ENCODE results near the gene ZC3H6.
"Not testable (repeated sequence)": the region's sequence is repeated elsewhere in the genome, so short reads cannot be mapped to it uniquely, and the experiment has no call there.

The ZC3H6 gene

DNA sequence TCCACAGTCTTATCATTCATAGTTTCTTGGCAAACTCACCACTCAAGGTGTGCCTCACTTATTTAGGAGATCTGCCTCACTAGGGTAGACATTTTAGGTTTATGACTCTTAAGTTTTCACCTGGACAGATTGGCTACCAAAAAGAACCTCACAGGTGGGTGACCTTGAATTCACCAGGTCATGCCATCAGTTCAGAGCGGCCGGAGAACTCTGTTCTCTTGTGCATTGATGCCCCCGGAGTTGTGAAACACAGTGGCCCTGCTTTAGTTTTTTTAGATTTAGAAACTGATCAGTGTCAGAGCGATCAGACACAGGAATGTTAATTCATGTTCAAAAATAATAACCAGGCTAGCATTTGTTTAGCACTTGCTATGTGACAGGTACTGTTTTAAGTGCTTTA, 6.7 kb downstream of the ZC3H6 start:
- not testable (repeated sequence) for DNase-seq

DNA sequence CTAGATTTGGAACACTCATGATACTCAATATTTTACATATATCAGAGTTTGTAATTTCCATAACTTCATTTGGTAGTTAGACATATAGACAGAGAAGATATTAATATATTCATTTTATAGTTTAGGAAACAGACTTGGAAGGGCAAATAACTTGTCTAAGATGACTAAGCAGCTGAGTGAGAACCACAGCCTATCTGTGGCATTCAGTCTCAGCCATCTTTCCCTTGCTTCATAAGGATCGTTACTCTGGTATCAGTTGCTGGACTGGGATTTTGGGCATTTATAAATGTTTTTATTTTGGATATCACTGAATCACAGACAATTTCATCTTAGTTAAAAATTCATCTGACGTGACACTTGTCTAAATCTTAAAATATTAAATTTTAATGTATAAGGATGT, 8.1 kb downstream of the ZC3H6 start:
- not testable (repeated sequence) for DNase-seq

DNA sequence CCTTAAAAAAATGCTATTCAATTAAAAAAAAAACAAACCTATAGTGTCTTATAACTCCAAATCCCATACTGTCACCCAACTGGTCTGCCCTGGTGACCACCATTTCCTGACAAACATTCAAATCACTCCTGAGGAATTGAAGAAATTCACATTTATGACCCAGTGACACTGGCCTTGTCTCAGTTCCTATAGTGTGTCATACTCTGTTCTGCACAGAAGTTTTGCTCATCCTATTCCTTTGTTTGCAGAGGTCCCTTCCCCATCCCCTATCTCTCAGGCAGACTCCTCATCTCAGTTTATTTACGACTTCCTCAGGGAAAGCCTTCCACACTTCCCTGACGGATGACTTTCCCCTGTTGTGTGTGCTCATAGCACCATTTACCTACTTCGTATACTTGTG, 14.7 kb downstream of the ZC3H6 start:
- DNase-seq, result no peak

DNA sequence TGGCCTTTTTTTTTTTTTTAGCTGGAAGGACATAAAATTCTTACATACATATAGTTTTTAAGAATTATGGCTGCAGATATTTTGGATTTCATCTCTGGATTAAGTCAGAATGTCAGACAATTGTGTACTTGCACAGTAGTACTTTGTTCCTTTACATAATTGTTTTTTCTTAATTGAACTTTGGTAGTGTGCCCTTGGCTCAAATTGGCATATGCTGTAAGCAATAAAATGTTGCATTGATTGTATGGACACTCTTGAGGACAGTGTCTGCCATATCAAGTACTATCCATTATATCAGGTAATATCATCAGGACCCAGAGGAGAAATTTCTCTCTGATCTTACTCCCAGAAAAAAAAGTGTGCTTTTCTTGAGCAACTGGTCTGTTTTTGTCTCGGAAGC, 15.3 kb downstream of the ZC3H6 start:
- no peak for DNase-seq

DNA sequence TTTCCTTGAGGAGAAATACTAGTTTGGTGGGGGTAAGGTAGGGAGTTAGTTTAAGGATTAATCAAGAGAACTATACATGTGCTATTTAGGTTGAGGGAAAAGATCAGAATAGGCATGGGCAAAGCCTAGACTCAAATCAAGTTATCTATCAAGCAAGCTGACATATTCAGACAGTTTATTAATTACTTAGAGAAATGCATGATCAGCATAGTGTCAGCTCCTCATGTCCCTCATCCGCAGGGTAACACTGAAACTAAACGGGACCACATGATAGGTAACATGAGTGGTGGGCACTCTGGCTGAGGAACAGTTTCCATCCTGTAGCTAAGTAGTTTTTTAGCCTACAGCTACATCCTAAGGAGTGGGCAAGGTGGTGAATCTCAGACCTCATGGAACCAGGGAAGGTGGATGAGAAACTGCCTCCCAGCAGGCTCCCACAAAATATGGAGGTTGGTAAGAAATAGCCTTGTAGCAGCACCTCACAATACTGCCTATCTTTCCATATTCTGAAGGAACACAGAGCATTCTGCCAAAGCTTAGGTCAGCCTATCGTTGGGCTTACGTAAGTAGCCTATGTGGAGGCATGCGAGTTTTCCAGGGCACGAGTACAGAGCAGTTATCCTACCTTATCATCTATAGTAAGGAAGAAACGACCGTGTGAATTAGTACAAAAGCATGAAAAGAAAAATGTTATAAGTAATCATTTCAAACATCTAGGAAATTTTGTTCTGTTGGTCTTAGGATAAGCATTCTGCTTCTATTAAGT, 18.4 kb downstream of the ZC3H6 start:
- DNase-seq, result no peak

DNA sequence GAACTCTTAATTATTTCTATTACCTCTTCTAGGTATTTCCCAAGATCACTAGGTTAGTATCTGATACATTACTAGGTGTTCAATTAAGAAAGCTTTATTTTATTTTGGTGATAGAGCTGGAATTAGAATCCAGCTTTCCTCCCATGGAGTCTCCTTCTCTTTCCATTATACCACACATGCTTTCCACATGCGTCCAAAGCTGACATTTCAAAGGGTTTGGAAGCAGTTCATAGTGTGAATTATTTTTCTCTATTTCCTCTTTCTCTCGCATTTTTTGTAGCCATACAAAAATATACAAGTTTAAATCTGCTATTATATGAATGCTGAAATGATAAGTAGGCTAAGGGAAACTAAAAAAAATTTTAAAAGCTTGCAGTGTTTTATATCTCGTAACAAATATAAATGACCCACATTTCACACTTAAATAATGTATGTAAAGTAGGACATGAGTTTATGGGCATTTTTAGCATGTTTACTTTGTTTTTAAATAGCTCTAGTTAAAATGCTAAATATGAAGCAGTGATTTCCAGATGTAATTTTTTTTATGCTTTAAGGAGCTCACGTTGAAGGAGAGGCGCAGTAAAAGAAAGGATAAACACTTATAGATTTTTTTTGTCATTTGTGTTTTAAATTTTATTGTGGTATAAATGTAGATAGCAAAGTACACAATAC, 20.1 kb downstream of the ZC3H6 start:
- DNase-seq, result no peak

DNA sequence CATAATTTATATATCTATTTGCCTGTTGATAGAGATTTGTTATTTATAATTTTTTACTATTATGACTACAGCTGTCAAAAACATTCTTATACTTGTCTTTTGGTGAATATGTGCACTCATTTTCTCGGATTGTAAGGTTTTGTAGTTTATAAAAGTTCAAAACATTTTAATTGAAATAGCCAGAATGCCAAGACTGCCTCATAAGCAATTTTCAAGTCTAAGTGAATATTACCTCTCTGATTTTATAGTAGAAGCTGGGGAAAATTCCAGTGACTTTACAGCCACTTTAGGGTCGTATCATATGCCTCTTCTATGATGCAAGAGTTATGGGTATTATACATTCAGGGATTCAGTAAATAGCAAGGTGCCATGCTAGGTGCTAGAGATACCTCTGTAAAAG, 21.0 kb downstream of the ZC3H6 start:
- no peak for DNase-seq

DNA sequence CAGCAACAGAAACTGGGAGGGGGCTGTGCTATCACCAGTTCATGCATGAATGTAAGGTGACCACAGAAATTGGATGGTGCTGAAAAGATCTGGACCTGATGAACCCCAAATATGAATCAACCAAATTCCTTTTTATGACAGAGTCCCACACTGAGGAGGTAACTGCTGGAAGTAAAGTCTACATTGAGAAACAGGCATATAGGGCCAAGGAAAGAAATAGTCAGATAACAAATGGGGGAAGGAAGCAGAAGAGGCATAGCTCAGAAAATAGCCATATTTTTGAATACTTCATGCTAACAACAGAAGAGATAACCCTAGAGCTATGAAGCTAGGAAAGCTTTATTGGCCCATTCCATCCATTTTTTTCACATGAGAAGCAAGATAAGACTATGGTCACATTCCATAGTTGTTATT, 25.8 kb downstream of the ZC3H6 start:
- DNase-seq, result no peak

DNA sequence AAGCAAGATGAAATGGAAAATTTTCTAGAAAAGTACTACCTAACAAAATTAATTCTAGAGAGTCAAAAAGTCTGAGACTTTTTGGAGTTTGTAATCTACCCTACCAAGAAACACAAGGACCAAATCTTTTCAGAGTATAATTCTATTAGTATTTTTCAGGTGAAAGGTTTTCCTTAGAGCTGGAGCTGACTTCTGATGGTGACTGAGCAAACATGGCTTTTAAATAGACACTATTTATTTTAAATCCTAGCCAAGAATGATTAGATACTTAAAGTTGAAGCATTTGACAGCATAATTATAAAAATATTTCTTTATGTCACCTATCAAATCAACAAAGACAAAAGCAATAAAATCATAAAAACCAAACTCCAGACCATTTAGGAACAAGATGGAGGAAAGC, 26.6 kb downstream of the ZC3H6 start:
- no peak for DNase-seq

DNA sequence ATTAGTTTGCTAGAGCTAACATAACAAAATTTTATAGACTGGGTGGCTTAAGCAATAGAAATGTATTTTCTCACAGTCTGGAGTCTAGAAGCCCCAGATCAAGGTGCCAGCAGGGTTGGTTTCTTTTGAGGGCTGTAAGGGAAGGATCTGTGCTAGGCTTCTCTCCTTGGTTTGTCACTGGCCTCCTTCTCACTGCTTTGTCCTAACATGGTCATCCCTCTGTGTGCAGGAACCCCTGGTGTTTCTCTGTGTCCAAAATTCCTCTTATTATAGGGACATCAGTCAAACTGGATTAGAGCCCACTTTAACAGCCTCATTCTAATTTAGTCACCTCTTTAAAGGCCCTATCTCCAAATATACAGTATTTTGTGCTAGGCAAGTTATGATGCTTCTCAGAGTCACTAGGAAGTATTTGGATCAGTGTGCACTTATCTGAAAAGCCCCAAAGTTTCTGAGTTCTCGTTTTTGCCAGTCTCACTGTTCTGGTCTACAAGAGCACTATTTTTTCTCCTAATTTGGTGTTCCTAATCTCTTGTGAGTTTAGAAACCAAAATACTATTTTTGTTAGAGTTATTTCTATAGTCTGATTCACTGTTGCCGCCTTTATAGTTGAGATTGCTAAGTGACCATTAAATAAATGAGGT, 29.0 kb downstream of the ZC3H6 start:
- DNase-seq, result no peak

DNA sequence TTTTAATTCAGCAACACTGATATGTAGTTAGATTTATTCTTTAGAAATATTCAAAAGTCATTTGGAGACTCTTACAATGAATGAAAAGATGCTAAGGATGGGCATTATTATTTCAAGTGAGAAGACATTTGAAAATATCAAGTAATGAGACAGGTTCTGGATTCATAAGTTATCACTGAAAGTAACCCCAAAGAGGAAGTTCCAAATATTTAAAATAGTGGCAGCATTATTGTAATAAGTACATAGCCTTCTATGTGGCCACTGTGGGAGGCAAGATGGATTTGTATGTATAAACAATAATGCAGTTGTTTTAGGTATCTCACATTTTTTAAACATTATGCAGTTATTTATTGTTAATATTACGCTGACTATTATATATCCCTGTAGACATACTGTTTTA, 29.7 kb downstream of the ZC3H6 start:
- DNase-seq, result no peak

DNA sequence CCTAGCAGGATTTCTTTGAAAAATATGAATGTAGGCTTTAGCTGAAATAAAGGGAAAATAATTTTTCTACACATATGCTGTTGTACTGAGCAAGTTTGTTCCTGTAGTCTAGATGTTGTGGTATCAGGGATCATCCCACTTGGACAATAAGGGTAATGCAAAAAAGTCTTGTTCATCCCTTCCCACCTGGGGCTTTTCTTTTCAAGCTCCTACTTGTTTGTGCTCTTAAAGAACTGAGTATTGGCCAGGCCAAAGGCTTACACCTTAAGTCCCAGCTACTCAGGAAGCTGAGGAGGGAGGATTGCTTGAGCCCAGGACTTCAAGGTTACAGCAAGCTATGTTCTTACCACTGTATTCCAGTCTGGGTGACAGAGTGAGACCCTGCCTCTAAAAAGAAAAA, 35.5 kb downstream of the ZC3H6 start:
- no peak for DNase-seq

DNA sequence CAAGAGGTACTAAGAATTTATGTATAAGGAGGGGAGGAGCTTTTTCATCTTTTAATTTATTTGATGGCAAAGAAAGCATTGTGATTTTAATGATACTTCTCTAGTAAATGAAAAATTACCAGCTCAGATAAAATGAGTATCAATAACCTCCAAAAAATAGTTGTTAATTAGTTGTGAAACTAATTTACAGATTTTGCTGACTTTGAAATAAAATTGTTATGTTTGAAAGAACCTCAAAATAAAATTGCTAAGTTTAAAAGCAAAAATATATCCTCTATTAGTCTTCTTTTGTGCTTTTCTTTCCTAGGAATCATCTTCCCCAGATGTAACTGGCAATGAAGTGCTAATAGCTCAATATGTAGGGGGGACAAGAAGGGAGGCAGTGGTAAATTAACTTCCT, 36.5 kb downstream of the ZC3H6 start:
- DNase-seq, result no peak

DNA sequence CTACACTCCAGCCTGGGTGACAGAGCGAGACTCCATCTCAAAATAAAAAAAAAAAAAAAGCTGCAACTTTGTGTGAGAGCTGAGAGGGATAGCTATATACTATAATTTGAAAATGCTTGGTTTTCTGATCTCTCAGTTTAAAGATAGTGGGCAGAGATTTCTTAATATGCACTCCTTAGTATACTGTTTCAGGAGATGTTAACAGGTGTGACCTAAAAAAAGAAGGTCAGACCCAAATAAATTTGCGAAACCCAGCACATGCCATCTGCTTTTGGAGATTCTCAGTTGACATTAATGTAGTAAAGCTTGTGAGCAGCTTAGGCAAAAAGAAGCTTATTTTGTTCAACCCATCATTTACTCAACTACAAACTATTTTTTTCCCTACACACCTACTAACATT, 37.4 kb downstream of the ZC3H6 start:
- DNase-seq, result no peak

DNA sequence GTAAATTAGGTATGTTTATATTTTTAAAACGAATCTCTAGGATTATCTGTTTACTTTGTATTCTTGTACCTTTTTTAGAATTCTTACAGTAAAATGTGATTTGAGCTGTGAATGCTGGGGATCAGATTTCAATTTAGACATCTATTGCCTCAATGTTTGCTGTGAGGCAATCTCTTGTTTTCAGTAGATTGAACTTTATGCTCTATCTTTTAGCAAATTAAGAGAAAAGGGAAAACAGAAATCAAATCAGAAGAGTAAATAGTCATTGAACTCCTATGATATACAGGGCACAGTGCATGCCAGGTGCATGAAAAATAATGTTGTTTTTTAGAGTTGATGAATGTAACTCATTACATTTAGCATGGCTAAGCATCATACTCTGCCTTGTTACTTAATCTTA, 39.5 kb downstream of the ZC3H6 start:
- DNase-seq, result no peak

DNA sequence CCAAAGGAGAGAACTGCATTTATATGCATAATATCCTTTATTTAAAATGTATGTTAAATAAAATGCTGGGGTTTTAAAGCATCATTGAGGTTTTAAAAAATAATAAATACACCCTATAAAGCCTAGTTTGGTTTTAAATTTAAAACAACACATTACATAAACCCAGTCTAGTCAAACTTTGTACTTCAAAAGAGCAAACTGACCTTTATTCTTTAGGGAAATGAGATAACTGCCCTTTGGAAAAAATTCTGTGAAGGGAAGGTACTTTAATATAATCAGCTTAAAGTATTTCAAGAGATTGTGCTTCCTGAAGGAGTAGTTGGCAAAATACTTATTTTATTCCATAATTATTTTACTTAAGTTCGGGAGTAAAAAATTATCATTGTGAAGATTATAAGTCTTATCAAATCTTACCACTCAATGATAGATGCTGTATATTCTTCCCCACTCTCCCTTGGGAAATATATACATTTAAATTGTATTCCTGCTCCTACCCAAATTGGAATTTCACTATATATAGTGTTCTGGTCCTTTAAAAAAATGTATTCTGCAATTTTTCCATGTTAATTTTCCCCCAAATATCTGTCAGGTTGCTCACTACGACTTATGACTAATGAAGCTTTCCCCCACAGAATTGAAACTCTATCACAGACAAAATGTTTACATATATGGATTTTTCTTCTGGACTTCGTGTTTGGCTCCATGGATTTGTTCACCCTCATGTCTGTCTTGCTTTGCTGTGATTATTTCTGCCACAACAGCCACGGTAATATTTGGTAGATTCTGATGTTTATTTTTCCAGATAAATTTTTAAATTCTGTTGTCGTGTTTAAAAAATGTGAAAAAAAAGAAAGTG, 42.1 kb downstream of the ZC3H6 start:
- no peak for DNase-seq

DNA sequence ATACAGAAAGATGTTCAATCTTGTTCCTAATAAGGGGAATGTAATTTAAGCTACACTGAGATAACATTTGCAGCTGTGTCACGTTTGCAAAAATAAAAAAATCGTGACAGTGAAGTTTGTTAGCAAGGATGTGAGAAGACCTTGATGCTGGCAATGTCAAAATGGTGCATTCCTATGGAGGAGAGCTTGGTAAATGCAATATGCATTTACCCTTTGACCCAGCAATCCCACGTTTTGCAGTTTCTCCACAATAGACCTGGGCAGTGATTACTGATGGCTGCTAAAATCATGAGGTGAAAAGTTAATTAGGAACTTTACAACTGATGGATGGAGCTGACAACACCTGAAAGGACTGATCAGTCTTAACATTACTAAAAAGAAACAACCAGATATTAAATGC, 43.1 kb downstream of the ZC3H6 start:
- DNase-seq, result no peak

DNA sequence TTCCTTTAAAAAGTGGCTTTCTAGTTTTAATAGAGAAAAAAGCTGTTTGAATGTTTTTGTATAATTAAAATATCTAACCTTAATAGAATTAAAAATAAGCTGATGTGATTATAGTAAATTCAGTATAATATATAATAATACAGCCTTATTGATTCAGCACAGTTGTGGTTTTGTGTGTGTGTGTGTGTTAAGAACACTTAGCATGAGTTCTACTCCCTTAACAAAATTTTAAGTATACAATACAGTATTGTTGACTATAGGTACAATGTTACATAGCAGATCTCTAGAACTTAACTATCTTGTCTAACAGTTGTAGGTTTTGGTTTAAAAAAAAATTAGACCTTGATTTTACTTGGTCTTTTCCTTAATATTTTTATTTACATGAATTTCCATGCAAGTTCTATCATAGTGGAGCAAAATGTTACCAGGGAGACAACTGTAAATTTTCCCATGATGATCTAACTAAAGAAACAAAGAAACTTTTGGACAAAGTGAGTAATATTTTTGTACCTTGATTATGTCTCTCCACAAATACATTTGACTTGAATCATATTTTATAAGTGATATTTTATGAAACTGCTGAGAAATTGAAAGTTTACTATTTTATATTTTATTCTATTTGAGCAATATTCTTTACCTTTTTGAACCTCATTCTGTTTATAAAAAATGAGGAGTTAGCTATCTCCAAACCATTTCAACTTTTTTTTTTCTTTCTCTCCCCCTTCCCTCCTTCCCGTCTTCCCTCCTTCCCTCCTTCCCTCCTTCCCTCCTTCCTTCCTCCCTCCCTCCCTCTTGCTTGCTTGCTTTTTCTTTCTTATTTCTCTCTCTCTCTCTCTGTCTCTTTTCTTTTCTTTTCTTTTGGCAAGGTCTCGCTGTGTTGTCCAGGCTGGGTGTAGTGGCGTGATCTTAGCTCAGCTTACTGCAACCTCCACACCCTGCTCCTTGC, 46.3 kb downstream of the ZC3H6 start:
- DNase-seq, result no peak

DNA sequence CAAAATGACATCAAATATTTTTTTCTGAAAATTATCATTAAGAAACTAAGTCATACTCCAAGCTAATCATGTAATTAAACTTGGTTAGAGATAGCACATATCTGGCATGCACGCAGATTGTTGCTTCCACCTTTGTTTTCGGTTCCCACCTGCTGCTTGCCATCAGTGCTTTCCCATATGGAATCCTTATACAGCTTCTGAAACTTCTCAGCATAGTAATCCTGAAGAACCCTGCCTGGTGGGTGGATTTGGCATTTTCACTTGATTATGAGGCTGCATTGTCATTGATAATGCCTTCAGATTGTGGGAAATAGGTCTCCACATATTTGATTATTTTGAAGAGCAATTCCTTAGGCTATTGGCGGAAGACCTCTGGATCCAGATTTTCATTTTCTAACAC, 47.5 kb downstream of the ZC3H6 start:
- no peak for DNase-seq

DNA sequence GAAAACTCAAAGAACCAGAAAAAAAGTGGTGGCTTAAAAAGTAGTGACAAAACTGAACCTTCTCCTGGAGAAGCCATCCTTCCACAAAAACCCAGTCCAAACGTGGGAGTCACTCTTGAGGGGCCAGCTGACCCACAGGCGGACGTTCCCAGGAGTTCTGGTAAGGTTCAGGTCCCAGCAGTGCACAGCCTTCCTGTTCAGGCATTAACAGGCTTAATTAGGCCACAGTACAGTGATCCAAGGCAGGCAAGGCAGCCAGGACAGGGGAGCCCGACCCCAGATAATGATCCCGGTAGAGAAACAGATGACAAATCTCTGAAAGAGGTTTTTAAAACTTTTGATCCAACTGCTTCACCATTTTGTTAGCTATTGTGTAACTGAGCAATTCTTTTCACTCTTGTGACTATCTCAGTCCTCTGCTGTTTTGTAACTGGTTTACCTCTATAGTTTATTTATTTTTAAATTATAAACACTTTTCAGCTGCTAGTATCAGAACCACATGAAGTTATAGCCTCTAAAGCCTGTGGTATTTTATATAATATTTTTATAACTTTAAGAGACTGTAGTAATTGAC, 56.8 kb downstream of the ZC3H6 start:
- no peak for DNase-seq

DNA sequence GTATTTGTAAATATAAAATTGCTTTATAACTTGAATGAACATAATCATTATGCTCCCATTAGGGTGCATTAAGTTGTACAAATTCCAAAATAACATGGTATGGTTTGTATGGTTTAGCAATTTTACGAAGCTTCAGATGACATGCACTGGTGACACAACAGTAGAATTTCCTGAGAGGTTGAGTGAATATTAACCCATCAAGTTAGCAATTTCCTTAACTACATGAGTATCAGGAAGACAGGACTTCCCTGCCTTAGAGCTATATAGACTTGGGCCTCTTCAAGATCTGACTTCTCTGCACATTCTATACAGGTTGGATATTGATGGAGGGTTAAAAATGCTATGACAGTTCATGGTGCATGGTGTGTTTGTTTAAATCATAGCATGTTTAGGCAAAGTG, 60.2 kb downstream of the ZC3H6 start:
- DNase-seq, result no peak

DNA sequence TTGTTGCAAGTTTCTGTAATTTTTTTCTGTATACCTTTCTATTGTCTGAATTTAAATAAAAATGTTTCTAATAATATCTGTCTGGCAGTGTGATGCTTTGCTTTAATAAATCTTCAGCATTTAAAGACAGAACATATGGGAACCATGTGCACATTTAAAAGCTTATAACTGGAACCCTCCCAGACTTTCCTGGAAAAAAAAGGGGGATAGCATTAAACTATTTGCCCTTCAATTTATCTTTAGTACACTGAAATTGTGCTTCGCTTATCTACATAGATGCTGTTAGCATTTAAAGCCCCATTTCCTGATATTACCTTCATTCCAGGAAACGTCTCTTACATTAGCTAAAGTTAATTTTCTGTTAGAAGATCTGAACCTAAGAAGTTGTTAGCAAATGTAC, 64.6 kb downstream of the ZC3H6 start:
- no peak for DNase-seq

All from activated naive CD4-positive, alpha-beta T cell treated with anti-CD3 and anti-CD28 coated beads, Interleukin-2, amount 50 U/mL, for 16 hours (primary cell).